HG02938 (cell line): Measurements from ENCODE around the gene TM2D3.
A peak's percentile ranks its signal among the peaks of the same experiment; 100 is the strongest.

Experiments used
- ATAC-seq: cut with Tn5 transposase; IDR thresholded peaks from one replicate; pipeline ENCODE4 v1.9.1; 2021; ENCODE audit warnings: mild to moderate bottlenecking, moderate library complexity; ENCODE audit not compliant: unreplicated experiment

TM2D3 gene

GRCh38 chr15:101652098-101652785 lies at the start of gene TM2D3:
TSS of gene TM2D3 (minus strand) at chr15:101652381. CDS start at chr15:101652361, 20 bp downstream.
- peak; percentile 85 for ATAC-seq

GRCh38 chr15:101698314-101698713 lies 46.1 kb upstream of the TM2D3 start:
- ATAC-seq, result no peak

- ATAC-seq, result no peak
Measured at GRCh38 chr15:101697488-101697887, 45.3 kb upstream of the TM2D3 start.

GRCh38 chr15:101696829-101697228 lies 44.6 kb upstream of the TM2D3 start:
- no peak for ATAC-seq

- no peak for ATAC-seq
Measured at GRCh38 chr15:101694261-101694660, 42.1 kb upstream of the TM2D3 start.

GRCh38 chr15:101692801-101693598 lies 40.8 kb upstream of the TM2D3 start:
- ATAC-seq, result no peak

- ATAC-seq, result no peak
Measured at GRCh38 chr15:101689901-101690300, 37.7 kb upstream of the TM2D3 start.

- no peak for ATAC-seq
Measured at GRCh38 chr15:101686718-101687117, 34.5 kb upstream of the TM2D3 start.

- no peak for ATAC-seq
Measured at GRCh38 chr15:101684877-101685276, 32.7 kb upstream of the TM2D3 start.

- ATAC-seq, result no peak
Measured at GRCh38 chr15:101684384-101684783, 32.2 kb upstream of the TM2D3 start.

- no peak for ATAC-seq
Measured at GRCh38 chr15:101679806-101680205, 27.6 kb upstream of the TM2D3 start.

- no peak for ATAC-seq
Measured at GRCh38 chr15:101676921-101677329, 24.7 kb upstream of the TM2D3 start.

GRCh38 chr15:101675796-101676582 lies 23.8 kb upstream of the TM2D3 start:
- no peak for ATAC-seq

GRCh38 chr15:101675015-101675414 lies 22.8 kb upstream of the TM2D3 start:
- ATAC-seq, result no peak

GRCh38 chr15:101672298-101672697 lies 20.1 kb upstream of the TM2D3 start:
- ATAC-seq, result no peak

GRCh38 chr15:101669744-101670143 lies 17.6 kb upstream of the TM2D3 start:
- ATAC-seq, result no peak

- ATAC-seq, result no peak
Measured at GRCh38 chr15:101667881-101668280, 15.7 kb upstream of the TM2D3 start.

- ATAC-seq, result no peak
Measured at GRCh38 chr15:101664303-101664913, 12.2 kb upstream of the TM2D3 start.

- ATAC-seq, result no peak
Measured at GRCh38 chr15:101662203-101662602, 10.0 kb upstream of the TM2D3 start.

GRCh38 chr15:101660005-101660404 lies 7.8 kb upstream of the TM2D3 start:
- no peak for ATAC-seq
